ENCODE data around the gene ADAMTS16.

ADAMTS16 gene

GRCh38 chr5:5183189-5183699 is 43.1 kb downstream of the ADAMTS16 start:
- DNase-seq (ENCODE audit: low spot score), result no peak

- no peak for DNase-seq (ENCODE audit: low spot score)
Observed at GRCh38 chr5:5183933-5184332, 43.8 kb downstream of the ADAMTS16 start.

GRCh38 chr5:5188376-5189050 is 48.4 kb downstream of the ADAMTS16 start:
- no peak for DNase-seq (ENCODE audit: low spot score)

DNA sequence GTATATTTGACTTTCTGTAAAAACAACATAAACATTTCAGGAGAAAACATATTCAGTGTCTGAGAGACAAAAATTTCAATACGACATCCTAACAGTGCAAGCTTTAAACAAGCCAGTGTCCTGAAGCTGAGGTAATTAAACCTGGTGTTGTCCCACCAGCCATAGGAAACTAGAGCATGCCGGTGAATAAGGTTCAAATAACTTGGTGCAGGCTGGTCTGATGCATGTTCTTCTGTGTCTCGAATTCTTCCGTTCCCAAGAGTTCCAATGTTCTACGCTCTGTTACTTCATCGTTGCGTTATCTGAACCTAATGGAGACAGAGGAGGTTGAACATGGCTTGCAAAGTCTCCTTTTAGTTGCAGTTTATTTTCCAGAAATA is 48.9 kb downstream of the ADAMTS16 start:
- DNase-seq (ENCODE audit: low spot score), result no peak

DNA sequence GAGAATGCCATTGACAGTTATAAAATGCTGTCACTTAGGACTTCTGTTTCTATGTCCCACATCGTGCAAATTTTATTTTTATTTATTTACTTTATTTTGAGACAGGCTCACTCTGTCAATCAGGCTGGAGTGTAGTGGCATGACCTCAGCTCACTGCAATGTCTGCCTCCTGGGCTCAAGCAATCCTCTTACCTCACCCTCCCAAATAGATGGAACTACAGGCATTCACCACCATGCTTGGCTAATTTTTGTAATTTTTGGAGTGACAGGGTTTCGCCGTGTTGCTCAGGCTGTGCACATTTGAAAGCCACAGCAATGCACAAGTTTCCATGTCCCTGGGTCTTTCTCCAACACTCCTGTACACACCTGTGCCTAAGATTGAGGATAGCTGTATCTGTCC is 51.8 kb downstream of the ADAMTS16 start:
- DNase-seq (ENCODE audit: low spot score), result no peak

DNA sequence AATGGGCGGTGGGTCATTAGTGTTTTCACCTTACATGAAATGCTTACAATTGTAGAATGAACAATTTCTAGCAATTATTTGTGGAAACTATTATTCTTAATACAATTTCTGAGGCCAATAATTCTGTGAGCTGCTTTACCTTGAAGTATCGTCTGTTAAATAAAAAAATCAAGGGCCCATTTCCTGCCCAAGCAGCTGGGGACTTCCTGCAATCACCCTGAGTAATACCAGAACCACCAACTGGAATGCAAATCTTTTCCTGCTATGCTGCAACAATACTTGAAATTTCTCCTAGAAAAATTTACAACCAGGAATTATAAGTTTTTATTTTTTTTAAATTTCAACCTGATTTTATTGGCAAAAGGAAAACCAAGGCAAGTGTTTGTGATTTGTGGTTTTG is 52.6 kb downstream of the ADAMTS16 start:
- DNase-seq (ENCODE audit: low spot score), result no peak

DNA sequence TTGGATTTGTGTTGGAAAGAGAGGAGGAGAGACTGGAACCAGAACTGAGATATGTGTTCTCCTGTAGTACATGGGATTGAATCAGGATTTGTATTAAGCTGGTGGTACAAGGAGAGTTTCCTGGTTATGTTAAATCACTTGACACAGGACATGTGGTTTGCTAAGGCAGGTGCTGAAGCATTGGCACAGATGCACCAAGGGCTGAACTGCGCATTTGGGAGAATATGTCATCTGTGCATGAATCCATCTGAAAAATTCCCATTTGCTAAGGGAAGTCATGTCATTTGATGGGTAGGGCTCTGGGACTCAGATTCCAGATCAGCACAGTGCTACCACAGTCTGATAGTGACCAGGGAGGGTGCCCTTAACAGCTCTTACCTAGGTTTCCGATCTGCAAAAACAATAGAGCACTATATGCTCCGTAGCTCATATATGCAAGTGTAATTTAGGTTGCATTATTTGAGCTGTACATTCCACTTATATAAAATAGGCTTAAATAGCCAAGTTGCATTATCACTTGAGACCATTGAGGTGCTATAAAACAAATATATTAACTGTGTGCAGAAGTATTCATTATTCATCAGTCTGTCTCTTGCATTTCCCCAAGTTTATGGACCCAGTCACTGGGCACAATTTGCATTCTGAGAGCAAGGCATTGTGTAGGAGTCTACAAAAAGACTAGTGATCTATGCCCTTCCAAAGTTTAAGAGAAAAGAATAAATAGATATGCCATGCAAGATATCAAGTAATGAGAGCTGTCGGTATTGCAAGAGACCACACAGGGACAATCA is 55.2 kb downstream of the ADAMTS16 start:
- DNase-seq (ENCODE audit: low spot score), result no peak

DNA sequence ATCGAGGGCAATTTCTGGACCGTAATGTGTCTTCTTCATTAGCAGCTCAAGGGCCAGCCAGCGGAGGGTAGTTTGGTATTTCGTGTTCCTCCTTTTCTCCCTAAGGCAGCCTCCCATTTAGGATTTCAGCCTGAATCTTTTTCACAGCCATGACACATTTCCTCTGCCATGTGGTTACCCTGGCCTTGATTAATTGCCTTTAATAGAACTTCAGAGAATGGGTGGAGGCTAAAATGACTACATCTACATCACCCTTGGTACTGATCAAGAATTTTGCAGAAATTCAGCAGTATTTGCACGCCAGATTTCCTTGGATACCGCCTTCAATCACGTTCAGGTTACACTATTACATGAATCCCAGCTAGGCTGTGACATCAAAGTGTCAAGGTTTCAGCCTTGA is 58.0 kb downstream of the ADAMTS16 start:
- no peak for DNase-seq (ENCODE audit: low spot score)

GRCh38 chr5:5198815-5199214 is 58.7 kb downstream of the ADAMTS16 start:
- DNase-seq (ENCODE audit: low spot score), result no peak

GRCh38 chr5:5199495-5199894 is 59.4 kb downstream of the ADAMTS16 start:
- DNase-seq (ENCODE audit: low spot score), result no peak

DNA sequence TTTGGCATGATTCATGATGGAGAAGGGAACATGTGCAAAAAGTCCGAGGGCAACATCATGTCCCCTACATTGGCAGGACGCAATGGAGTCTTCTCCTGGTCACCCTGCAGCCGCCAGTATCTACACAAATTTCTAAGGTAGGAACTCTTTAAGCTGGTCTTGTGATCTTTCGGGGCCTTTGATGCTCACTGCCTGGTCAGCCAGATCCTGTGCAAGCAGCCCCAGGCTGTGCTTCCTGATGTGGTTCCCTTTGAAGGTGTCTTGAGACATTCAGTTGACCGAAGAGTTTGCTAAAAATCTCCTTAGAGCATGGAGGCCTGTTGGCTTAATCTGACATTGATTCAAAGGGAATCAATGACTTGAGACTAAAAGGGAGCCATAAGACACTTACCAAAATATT is 60.0 kb downstream of the ADAMTS16 start:
- DNase-seq (ENCODE audit: low spot score), result no peak

GRCh38 chr5:5202321-5202720 is 62.2 kb downstream of the ADAMTS16 start:
- DNase-seq (ENCODE audit: low spot score), result no peak

DNA sequence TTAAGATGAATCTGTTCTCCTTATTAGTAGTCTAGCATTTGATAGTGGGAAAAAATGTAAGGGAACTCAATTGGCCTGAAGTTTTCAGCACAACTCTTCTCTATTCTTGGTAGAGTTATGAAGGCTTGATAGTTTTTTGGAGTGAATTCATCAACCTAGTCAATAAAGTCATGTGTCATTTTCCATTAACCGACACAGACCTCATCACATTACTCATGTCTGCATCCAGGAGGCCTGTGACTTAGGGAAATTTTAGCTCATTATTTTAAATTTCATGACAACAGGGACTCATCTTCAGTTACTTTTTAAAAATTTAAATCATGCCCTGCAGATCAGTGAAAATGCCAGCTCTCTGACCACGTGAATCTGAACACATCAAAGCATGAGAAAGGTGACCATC is 63.3 kb downstream of the ADAMTS16 start:
- no peak for DNase-seq (ENCODE audit: low spot score)

GRCh38 chr5:5207828-5208227 is 67.7 kb downstream of the ADAMTS16 start:
- DNase-seq (ENCODE audit: low spot score), result no peak

- no peak for DNase-seq (ENCODE audit: low spot score)
Observed at GRCh38 chr5:5209089-5209488, 69.0 kb downstream of the ADAMTS16 start.

- no peak for DNase-seq (ENCODE audit: low spot score)
Observed at GRCh38 chr5:5209510-5210286, 69.6 kb downstream of the ADAMTS16 start.

GRCh38 chr5:5217371-5217770 is 77.2 kb downstream of the ADAMTS16 start:
- no peak for DNase-seq (ENCODE audit: low spot score)

DNA sequence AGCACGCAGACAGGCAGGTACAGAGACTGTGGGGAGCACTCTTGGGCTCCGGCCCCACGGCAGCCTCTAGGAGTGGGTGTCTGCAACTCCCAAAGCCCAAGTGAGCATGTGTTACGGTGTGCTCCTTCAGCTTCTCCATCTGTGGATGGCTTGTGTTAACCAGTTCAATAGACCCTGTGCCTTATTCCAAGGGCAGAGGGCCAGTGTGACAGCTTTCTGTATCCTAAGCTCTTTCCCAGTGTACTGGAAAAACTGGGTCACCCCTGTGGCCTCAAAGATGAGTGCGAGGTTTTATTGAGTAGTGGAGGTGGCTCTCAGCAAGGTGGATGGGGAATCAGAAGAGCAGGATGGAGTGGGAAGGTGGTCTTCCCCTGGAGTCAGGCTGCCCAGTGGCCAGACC is 78.3 kb downstream of the ADAMTS16 start:
- no peak for DNase-seq (ENCODE audit: low spot score)

DNA sequence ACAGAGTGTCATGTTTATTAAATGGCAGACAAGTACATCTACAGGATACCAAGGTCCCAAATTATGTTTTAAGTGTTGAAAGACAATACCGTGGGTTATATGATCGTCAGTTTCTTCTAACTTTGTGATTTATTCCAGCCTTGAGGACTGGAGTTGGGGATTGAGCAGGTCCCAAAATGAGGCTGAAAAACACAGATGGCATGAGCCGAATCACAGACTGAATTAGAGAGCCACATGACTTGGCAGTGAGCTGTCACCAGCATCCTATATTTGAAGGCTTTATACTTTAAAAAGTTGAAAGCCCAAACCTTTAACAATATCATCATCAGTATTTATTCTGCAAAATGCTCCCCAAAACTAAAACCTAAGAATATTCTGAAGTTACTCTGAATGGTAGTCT is 79.4 kb downstream of the ADAMTS16 start:
- no peak for DNase-seq (ENCODE audit: low spot score)

DNA sequence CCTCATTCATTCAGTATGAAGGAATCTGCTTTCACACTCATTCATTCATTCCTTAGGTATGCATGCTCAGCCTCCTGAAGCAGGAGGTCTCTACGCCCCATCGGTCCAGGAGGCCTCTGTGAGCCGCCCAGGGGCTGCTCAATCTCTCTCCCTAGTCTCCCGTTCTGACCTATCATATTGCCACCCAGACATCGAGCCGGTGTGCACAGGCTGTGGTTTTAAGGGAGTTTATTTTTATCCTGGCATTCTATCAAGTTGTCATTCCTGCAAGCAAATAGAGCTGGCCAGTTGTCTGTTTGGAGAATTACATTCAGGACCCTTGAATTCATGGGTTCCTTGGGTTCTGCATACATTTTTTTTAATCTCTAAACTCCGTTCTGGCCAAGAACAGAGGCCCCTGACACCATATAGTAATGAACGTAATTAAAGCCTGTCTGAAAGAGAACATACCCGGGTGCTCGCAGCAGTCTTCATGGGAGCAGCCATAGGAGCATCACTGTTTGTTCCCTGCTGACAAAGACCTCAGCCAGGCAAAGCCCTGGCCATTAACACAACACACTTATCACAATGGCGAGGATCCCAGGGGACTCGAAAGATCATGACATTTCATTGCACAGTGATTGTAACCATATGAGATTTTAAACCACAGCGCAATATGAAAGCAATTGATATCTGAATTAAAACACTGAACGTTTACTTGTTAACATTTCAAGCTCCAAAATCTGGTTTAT is 80.9 kb downstream of the ADAMTS16 start:
- DNase-seq (ENCODE audit: low spot score), result no peak

DNA sequence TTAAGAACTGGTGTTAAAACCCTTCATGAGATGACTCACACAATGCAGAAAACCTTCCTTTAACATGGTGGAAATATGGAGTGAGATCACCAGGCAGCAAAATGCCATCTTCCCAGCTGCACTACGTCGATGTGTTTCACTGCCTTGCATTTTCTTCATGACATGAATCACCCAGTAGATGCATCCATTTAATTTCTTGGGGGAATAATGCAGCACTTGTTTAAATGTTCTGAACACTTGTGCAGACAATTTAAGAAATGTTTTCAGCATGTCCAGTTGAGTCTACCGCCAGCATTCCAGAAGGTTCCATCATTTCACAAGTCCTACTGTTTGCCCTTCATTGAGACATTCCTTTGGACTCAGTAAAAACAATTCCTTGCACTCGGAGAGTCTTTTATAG is 81.6 kb downstream of the ADAMTS16 start:
- no peak for DNase-seq (ENCODE audit: low spot score)

DNA sequence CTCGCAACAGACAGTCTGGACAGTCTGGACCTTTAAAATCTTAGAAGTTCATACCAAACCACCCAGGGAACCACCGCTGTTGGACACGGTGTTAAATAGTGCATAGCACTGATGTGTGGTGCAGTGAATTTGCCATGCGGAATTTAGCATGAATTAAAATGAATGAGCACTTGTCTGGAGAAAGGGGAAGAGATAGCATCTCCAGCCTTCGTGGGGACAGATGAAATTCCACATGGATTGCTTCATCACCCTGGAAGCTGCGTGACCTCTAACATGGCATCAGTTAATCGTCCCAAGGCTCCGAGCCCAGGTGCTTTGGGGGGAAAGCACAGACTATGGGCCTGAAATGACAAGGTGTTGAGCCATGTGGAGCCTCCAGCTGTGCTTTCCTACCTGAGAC is 91.4 kb downstream of the ADAMTS16 start:
- DNase-seq (ENCODE audit: low spot score), result no peak

All from HuH-7 (cell line).